Right lobe of liver (tissue), 6 donors: ENCODE data around the gene OR4X1. TPM values are rescaled to one million over a fixed set of nuclear protein-coding genes. Genes with fewer than 3 reads are reported as not detected.
"Not testable (repeated sequence)": the region's sequence is repeated elsewhere in the genome, so short reads cannot be mapped to it uniquely, and the experiment has no call there.

Experiments used
- ATAC-seq, 4 donors: fragments of 200-7000 bp; cut with Tn5 transposase; one replicate each; pipeline ENCODE4 v1.9.1; 2020; ENCODE audit warnings: mild to moderate bottlenecking in 4 of 4, moderate library complexity in 4 of 4
- DNase-seq, 3 donors: peaks; one replicate each; pipeline ENCODE4 v3.0.0-alpha.2; 2020
- H3K27ac ChIP-seq, 3 donors: fragments of 200-600 bp; one replicate each; pipeline ENCODE4 v1.8.0; 2022
- H3K27me3 ChIP-seq, 2 donors: fragments of 200-600 bp; one replicate each; pipeline ENCODE4 v1.8.0; 2022
- H3K36me3 ChIP-seq, 4 donors: fragments of 200-600 bp; sonication (generic) in 1 of 4; one replicate each; pipeline versions ENCODE4 v1.5.1 to v1.8.0; 2017 to 2022; ENCODE audit warnings: control low read depth in 1 of 4
- H3K4me1 ChIP-seq, 4 donors: fragments of 200-600 bp; sonication (generic) in 1 of 4; one replicate each; pipeline versions ENCODE4 v1.5.1 to v1.8.0; 2017 to 2022; ENCODE audit warnings: control low read depth in 1 of 4
- H3K4me3 ChIP-seq, 3 donors: fragments of 200-600 bp; one replicate each; pipeline ENCODE4 v1.8.0; 2022
- H3K9me3 ChIP-seq, 4 donors: fragments of 200-600 bp; sonication (generic) in 1 of 4; one replicate each; pipeline versions ENCODE4 v1.5.1 to v1.8.0; 2017 to 2022; ENCODE audit warnings: control low read depth in 1 of 4
- POLR2A ChIP-seq: fragments of 450-650 bp; IDR thresholded peaks from one replicate; pipeline ENCODE4 v1.6.1; 2017; ENCODE audit warnings: antibody characterized with exemption, mild to moderate bottlenecking
- WGBS: methylation state at CpG from one replicate; pipeline ENCODE4 v1.1.6; 2018; ENCODE audit warnings: low coverage, low lambda C conversion rate; ENCODE audit not compliant: insufficient coverage; ENCODE audit errors: missing lambda C conversion rate; 5-methylcytosine and 5-hydroxymethylcytosine counted together
- intact Hi-C, 2 donors: fragments of 100-400 bp; cut with DNase I; formaldehyde crosslinking; loops; one replicate each; pipeline versions ENCODE4 v1.11.2 to v1.14.1; 2022
- long read RNA-seq: library from polyadenylated mRNA; unstranded; transcript quantifications from one replicate; pipeline ENCODE4 v2.0.0, GENCODE V29; 2019
- total RNA-seq, 6 experiments: library from RNA; depleted of rRNA in 2 of 6; stranded (reverse); fragments of >200 nt in 2 of 6; fragmentation: NEBNext Ultra II Directional in 3 of 6; extraction: Animal tissue kit (Norgen Biotek cat#: 25700) in 3 of 6; gene quantifications; one replicate each; pipeline versions ENCODE4 v1.1.0 to v1.2.4, GENCODE V29; 2016 to 2023
- TF ChIP-seq, protein P1 (sequence below), 4 donors: fragments of 200-600 bp in 3 of 4; fragments of 450-650 bp in 1 of 4; IDR thresholded peaks; one replicate each; pipeline versions ENCODE4 v1.5.1 to v1.8.0; 2016 to 2022; ENCODE audit warnings: antibody characterized with exemption in 4 of 4, mild to moderate bottlenecking in 2 of 4
- donor health status: DM: no; HTN: yes; CAD: no.
- donor health status: DM: no; HTN: no; CAD: no.
- donor health status: DM: no; HTN: no; CAD: no.
- donor health status: DM: no; HTN: yes; CAD: no.
- donor health status: DM: no; HTN: yes; CAD: no.

Gene OR4X1, protein sequence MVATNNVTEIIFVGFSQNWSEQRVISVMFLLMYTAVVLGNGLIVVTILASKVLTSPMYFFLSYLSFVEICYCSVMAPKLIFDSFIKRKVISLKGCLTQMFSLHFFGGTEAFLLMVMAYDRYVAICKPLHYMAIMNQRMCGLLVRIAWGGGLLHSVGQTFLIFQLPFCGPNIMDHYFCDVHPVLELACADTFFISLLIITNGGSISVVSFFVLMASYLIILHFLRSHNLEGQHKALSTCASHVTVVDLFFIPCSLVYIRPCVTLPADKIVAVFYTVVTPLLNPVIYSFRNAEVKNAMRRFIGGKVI
- total RNA-seq = not detected
- long read RNA-seq = 0 reads

DNA sequence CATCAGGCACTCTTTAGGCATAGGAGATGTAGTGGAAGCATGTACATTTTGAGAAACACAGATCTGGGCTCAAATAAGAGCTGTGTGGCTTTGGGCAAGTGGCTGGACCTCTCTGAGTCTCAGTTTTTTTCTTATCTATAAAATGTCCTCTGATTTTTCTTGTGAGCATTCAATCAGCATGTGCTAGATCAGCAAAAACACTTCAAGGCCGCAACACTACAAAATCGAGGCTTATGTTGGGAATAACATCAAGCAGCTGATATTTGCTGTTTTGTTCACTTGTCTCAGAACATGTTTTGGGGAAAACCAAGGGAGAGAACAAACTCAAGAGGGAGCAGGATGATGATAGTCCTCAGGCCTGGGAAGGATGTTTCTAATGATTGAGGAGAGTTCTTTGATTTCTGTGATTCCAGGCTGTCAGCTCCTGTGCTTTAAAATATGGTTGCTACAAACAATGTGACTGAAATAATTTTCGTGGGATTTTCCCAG lies at the start of gene OR4X1:
OR4X1 (plus strand) TSS at position 439 of the 489 bp plus-strand sequence; CDS start at position 439, 0 bp downstream.
- Histone ChIP-seq H3K36me3 (no peaks in the 10 kb centered on the region), H3K9me3 (no peaks in the 10 kb centered on the region), H3K4me1 (no peaks in the 10 kb centered on the region), H3K27me3 (no peaks in the 10 kb centered on the region), H3K27ac (no peak within 1 kb of the TSS), H3K4me3 (no peak within 1 kb of the TSS)
- 13% methylated on average over 3 of the region's 3 CpGs for WGBS
- DNase-seq (no peak), ATAC-seq (no peak)
- TF ChIP-seq POLR2A = no peak
- TF ChIP-seq, protein P1, sequence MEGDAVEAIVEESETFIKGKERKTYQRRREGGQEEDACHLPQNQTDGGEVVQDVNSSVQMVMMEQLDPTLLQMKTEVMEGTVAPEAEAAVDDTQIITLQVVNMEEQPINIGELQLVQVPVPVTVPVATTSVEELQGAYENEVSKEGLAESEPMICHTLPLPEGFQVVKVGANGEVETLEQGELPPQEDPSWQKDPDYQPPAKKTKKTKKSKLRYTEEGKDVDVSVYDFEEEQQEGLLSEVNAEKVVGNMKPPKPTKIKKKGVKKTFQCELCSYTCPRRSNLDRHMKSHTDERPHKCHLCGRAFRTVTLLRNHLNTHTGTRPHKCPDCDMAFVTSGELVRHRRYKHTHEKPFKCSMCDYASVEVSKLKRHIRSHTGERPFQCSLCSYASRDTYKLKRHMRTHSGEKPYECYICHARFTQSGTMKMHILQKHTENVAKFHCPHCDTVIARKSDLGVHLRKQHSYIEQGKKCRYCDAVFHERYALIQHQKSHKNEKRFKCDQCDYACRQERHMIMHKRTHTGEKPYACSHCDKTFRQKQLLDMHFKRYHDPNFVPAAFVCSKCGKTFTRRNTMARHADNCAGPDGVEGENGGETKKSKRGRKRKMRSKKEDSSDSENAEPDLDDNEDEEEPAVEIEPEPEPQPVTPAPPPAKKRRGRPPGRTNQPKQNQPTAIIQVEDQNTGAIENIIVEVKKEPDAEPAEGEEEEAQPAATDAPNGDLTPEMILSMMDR (IDR thresholded peaks at IDR 0.05) = no peak
- intact Hi-C loops = no loop called here

DNA sequence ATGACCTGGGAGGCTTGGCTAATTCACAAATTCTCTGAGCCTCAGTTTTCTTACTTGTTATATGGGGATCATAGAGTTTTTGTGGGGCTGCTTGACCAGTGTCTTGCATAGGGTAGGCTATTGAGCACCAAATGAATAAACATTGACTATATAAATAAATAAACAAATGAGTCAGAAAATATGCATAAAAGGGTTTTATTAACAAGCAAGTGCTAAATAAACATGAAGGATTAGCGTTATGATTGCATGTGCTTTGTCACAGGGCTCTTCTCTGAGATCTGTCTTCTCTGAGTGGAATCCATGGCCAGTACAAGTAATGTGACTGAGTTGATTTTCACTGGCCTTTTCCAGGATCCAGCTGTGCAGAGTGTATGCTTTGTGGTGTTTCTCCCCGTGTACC lies 47.2 kb upstream of the OR4X1 start, which contains the start of gene OR4B1:
OR4B1 (plus strand) TSS at position 301 of the 400 bp plus-strand sequence; CDS start at position 301, 0 bp downstream.
- Histone ChIP-seq H3K36me3 (no peaks in the 10 kb centered on the region), H3K27ac (no peak within 1 kb of the TSS), H3K4me3 (no peak within 1 kb of the TSS), H3K9me3 (no peaks in the 10 kb centered on the region), H3K4me1 (no peaks in the 10 kb centered on the region), H3K27me3 (no peaks in the 10 kb centered on the region)
- no peak for TF ChIP-seq POLR2A
- TF ChIP-seq, protein P1 (IDR thresholded peaks at IDR 0.05) = no peak
- intact Hi-C loops = no loop called here
- 39% methylated on average over 2 of the region's 2 CpGs for WGBS
- ATAC-seq (no peak), DNase-seq (no peak)

DNA sequence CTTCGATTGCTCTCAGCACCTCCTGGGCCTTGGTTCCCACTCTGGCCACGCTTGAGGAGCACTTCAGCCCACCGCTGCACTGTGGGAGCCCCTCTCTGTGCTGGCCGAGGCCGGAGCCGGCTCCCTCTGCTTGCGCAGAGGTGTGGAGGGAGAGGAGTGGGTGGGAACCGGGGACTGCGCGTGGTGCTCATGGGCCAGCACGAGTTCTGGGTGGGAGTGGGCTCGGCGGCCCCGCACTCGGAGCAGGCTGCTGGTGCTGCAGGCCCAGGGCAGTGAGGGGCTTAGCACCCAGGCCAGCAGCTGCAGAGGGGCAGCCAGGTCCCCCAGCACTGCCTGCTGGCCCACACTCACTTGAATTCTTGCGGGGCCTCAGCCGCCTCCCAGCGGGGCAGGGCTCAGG lies 34.9 kb upstream of the OR4X1 start:
- DNase-seq = no peak

DNA sequence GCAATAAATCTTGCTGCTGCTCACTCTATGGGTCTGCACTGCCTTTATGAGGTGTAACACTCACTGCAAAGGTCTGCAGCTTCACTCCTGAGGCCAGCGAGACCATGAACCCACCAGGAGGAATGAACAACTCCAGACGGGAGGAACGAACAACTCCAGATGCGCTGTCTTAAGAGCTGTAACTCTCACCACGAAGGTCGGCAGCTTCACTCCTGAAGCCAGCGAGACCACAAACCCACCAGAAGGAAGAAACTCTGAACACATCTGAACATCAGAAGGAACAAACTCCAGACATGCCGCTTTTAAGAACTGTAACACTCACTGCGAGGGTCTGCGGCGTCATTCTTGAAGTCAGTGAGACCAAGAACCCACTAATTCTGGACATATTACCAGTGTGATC lies 33.6 kb upstream of the OR4X1 start:
- H3K27ac ChIP-seq, intact Hi-C loops, H3K27me3 ChIP-seq, H3K9me3 ChIP-seq, ATAC-seq, DNase-seq, H3K4me1 ChIP-seq, H3K36me3 ChIP-seq, H3K4me3 ChIP-seq: not testable (repeated sequence)
- 51% methylated on average over 7 of the region's 11 CpGs for WGBS

More for the DNA sequence above, 34.9 kb upstream of the OR4X1 start:
- Histone ChIP-seq H3K4me1 (no peaks in the 10 kb centered on the region), H3K27me3 (no peaks in the 10 kb centered on the region), H3K27ac (no peak overlapping the region), H3K9me3 (no peaks in the 10 kb centered on the region), H3K36me3 (no peaks in the 10 kb centered on the region), H3K4me3 (no peak overlapping the region)
- TF ChIP-seq, protein P1 (IDR thresholded peaks at IDR 0.05) = no peak
- no peak for TF ChIP-seq POLR2A
- intact Hi-C loops = no loop called here
- ATAC-seq = peak in 1 of 4 donors; percentile 46
- WGBS = 43% methylated on average over 1 of the region's 18 CpGs

DNA sequence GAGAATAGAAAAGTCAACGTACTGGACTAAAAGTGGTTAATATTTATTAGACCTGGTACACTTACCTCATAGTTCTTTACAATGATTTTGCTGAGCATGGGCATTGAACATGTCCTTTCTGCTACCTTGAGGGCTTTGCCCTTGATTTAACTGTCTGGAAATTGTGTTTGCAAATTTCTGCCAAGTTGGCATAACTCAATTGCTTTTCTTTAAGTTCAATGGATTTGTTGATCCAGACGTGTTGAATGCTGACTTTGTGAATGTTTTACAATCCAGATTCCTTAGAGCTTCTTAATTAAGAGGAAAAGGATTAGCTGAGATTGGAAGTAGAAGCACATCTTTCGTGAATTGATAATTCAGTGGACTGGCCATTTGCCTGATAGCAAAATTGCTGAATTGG lies 25.9 kb upstream of the OR4X1 start:
- 5% methylated on average over 3 of the region's 3 CpGs for WGBS
- intact Hi-C loops = no loop called here

More for the DNA sequence above, 25.9 kb upstream of the OR4X1 start:
- Histone ChIP-seq H3K36me3 (no peaks in the 10 kb centered on the region), H3K9me3 (no peaks in the 10 kb centered on the region), H3K4me1 (no peaks in the 10 kb centered on the region), H3K27me3 (no peaks in the 10 kb centered on the region), H3K27ac (no peak overlapping the region), H3K4me3 (no peak overlapping the region)
- ATAC-seq = no peak
- no peak for DNase-seq
- TF ChIP-seq POLR2A = no peak
- TF ChIP-seq, protein P1 (IDR thresholded peaks at IDR 0.05) = no peak
